ENCODE data around the gene SLC47A1.
"Not testable (repeated sequence)": the region's sequence is repeated elsewhere in the genome, so short reads cannot be mapped to it uniquely, and the experiment has no call there.

The SLC47A1 gene

GRCh38 chr17:19533718-19534561 lies at the start of gene SLC47A1:
Gene SLC47A1 (plus strand): TSS chr17:19533854. CDS start chr17:19533940, 86 bp downstream.
- DNase-seq (ENCODE audit: low read depth), result peak; percentile 44

- no peak for DNase-seq (ENCODE audit: low read depth)
Measured at GRCh38 chr17:19485800-19486340, 47.8 kb upstream of the SLC47A1 start.

GRCh38 chr17:19486351-19487023 lies 47.2 kb upstream of the SLC47A1 start:
- no peak for DNase-seq (ENCODE audit: low read depth)

GRCh38 chr17:19487024-19487600 lies 46.5 kb upstream of the SLC47A1 start:
- no peak for DNase-seq (ENCODE audit: low read depth)

GRCh38 chr17:19492141-19492540 lies 41.5 kb upstream of the SLC47A1 start:
- DNase-seq (ENCODE audit: low read depth), result no peak

- DNase-seq (ENCODE audit: low read depth), result no peak
Measured at GRCh38 chr17:19494961-19495806, 38.5 kb upstream of the SLC47A1 start.

- no peak for DNase-seq (ENCODE audit: low read depth)
Measured at GRCh38 chr17:19495828-19496528, 37.7 kb upstream of the SLC47A1 start.

GRCh38 chr17:19497624-19498023 lies 36.0 kb upstream of the SLC47A1 start:
- DNase-seq (ENCODE audit: low read depth), result no peak

- DNase-seq (ENCODE audit: low read depth), result no peak
Measured at GRCh38 chr17:19501219-19501618, 32.4 kb upstream of the SLC47A1 start.

GRCh38 chr17:19502517-19502916 lies 31.1 kb upstream of the SLC47A1 start:
- no peak for DNase-seq (ENCODE audit: low read depth)

GRCh38 chr17:19505561-19505960 lies 28.1 kb upstream of the SLC47A1 start:
- DNase-seq (ENCODE audit: low read depth), result not testable (repeated sequence)

- DNase-seq (ENCODE audit: low read depth), result peak; percentile 92
Measured at GRCh38 chr17:19507775-19508576, 25.7 kb upstream of the SLC47A1 start.

GRCh38 chr17:19508577-19508867 lies 25.1 kb upstream of the SLC47A1 start:
- DNase-seq (ENCODE audit: low read depth), result no peak

GRCh38 chr17:19509281-19509852 lies 24.3 kb upstream of the SLC47A1 start:
- DNase-seq (ENCODE audit: low read depth), result not testable (repeated sequence)

GRCh38 chr17:19510903-19511302 lies 22.8 kb upstream of the SLC47A1 start:
- no peak for DNase-seq (ENCODE audit: low read depth)

GRCh38 chr17:19513897-19514488 lies 19.7 kb upstream of the SLC47A1 start:
- DNase-seq (ENCODE audit: low read depth), result peak; percentile 40

GRCh38 chr17:19517699-19518098 lies 16.0 kb upstream of the SLC47A1 start:
- no peak for DNase-seq (ENCODE audit: low read depth)

GRCh38 chr17:19519388-19520291 lies 14.0 kb upstream of the SLC47A1 start:
- DNase-seq (ENCODE audit: low read depth), result not testable (repeated sequence)

GRCh38 chr17:19520641-19521040 lies 13.0 kb upstream of the SLC47A1 start:
- DNase-seq (ENCODE audit: low read depth), result no peak

All from fibroblast of gingiva (primary cell).